Measurements from ENCODE around the gene BRINP2. TPM values are rescaled to one million over a fixed set of nuclear protein-coding genes. Genes with fewer than 3 reads are reported as not detected.

Gene BRINP2
- total and polyA plus RNA-seq, 2 of the 13 experiments (the other 11 are each of a cell fraction or from before 2014, with no cell fraction given): 0.08 to 0.20 TPM

- TF ChIP-seq ZNF513 (CRISPR knock-in tag; conservative IDR thresholded peaks at IDR 0.05): no peak
- TF ChIP-seq, protein P1, sequence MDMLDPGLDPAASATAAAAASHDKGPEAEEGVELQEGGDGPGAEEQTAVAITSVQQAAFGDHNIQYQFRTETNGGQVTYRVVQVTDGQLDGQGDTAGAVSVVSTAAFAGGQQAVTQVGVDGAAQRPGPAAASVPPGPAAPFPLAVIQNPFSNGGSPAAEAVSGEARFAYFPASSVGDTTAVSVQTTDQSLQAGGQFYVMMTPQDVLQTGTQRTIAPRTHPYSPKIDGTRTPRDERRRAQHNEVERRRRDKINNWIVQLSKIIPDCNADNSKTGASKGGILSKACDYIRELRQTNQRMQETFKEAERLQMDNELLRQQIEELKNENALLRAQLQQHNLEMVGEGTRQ (IDR thresholded peaks at IDR 0.05; ENCODE audit: low read depth, low read length): no peak
- TF ChIP-seq, protein P1 (CRISPR knock-in tag; IDR thresholded peaks at IDR 0.05; ENCODE audit: borderline replicate concordance): no peak
- TF ChIP-seq, protein P2, sequence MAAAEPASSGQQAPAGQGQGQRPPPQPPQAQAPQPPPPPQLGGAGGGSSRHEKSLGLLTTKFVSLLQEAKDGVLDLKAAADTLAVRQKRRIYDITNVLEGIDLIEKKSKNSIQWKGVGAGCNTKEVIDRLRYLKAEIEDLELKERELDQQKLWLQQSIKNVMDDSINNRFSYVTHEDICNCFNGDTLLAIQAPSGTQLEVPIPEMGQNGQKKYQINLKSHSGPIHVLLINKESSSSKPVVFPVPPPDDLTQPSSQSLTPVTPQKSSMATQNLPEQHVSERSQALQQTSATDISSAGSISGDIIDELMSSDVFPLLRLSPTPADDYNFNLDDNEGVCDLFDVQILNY (CRISPR knock-in tag; conservative IDR thresholded peaks at IDR 0.05): no peak
Observed at GRCh38 chr1:177315261-177315660, 144.5 kb downstream of the BRINP2 start (continued).

GRCh38 chr1:177315761-177316160, 145.0 kb downstream of the BRINP2 start:
- H3K27ac ChIP-seq (ENCODE audit: extremely low read length, insufficient read depth, low read length): no peak overlapping the region
- ATAC-seq (no peak), FAIRE-seq (no peak)
- TF ChIP-seq ARID3A (IDR thresholded peaks at IDR 0.05; ENCODE audit: low read depth, low read length) (no peak), ZNF563 (CRISPR knock-in tag; IDR thresholded peaks at IDR 0.05) (no peak), FUBP1 (CRISPR knock-in tag; IDR thresholded peaks at IDR 0.05; ENCODE audit: borderline replicate concordance) (no peak), FOXJ3 (CRISPR knock-in tag; IDR thresholded peaks at IDR 0.05; ENCODE audit: borderline replicate concordance) (no peak), TEAD2 (CRISPR knock-in tag; IDR thresholded peaks at IDR 0.05) (no peak), KDM6A (CRISPR knock-in tag; IDR thresholded peaks at IDR 0.05; ENCODE audit: low read depth) (no peak)
- TF ChIP-seq, protein P3, sequence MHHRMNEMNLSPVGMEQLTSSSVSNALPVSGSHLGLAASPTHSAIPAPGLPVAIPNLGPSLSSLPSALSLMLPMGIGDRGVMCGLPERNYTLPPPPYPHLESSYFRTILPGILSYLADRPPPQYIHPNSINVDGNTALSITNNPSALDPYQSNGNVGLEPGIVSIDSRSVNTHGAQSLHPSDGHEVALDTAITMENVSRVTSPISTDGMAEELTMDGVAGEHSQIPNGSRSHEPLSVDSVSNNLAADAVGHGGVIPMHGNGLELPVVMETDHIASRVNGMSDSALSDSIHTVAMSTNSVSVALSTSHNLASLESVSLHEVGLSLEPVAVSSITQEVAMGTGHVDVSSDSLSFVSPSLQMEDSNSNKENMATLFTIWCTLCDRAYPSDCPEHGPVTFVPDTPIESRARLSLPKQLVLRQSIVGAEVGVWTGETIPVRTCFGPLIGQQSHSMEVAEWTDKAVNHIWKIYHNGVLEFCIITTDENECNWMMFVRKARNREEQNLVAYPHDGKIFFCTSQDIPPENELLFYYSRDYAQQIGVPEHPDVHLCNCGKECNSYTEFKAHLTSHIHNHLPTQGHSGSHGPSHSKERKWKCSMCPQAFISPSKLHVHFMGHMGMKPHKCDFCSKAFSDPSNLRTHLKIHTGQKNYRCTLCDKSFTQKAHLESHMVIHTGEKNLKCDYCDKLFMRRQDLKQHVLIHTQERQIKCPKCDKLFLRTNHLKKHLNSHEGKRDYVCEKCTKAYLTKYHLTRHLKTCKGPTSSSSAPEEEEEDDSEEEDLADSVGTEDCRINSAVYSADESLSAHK (CRISPR knock-in tag; IDR thresholded peaks at IDR 0.05; ENCODE audit: borderline replicate concordance): no peak

More at GRCh38 chr1:177315761-177316160, 145.0 kb downstream of the BRINP2 start:
- POLR2A ChIA-PET: no interaction called here
- Histone ChIP-seq H4K20me1 (ENCODE audit: insufficient read depth, low read length) (no peaks in the 10 kb centered on the region), H3K27me3 (ENCODE audit: control insufficient read depth in 1 of 2, insufficient read depth in 2 of 2, low read length in 2 of 2) (no peaks in the 10 kb centered on the region), H3K79me2 (ENCODE audit: insufficient read depth, low read length) (no peaks in the 10 kb centered on the region), H3K4me3 (replicated peaks in 1 of 3; ENCODE audit: insufficient read depth in 1 of 3, low read depth in 2 of 3, low read length in 3 of 3) (no peak overlapping the region), H3K9me3 (ENCODE audit: low read length) (no peaks in the 10 kb centered on the region), H3K36me3 (replicated peaks in 1 of 2; ENCODE audit: control insufficient read depth in 1 of 2, insufficient read depth in 2 of 2, low read length in 2 of 2) (no peaks in the 10 kb centered on the region), H3K9ac (ENCODE audit: insufficient read depth, low read depth, low read length) (no peak overlapping the region), H3K4me2 (ENCODE audit: low read depth, low read length) (no peak overlapping the region), H2AFZ (ENCODE audit: low read length) (no peak overlapping the region), H3K4me1 (ENCODE audit: insufficient read depth, low read length) (no peaks in the 10 kb centered on the region)
- in situ Hi-C loops (cut with HindIII; ENCODE audit: extremely low pct_ligation_motif_present, low pct_unique_long_range_greater_than_20kb): no loop called here
- WGBS (ENCODE audit: low lambda C conversion rate): 0% methylated on average over 3 of the region's 4 CpGs
- intact Hi-C loops (cut with micrococcal nuclease; ENCODE audit: unreplicated experiment): no loop called here
- CTCF ChIA-PET (ENCODE audit: low intra/inter-chr PET ratio, low total read pairs): no interaction called here
- no peak for DNase-seq (ENCODE audit: low spot score)
- no TSS peak for BruUV-seq (replicated peaks)
